B cell (primary cell): ENCODE results near the gene ACTL6B.

Source experiments
- CTCF ChIP-seq: fragments of 200-600 bp; IDR thresholded peaks from one replicate; pipeline ENCODE4 v1.8.0; 2022; ENCODE audit warnings: antibody characterized with exemption, mild to moderate bottlenecking
- EZH2 ChIP-seq: IDR thresholded peaks from 2 replicates; pipeline ENCODE4 v1.6.1; 2012; ENCODE audit warnings: borderline replicate concordance, low read depth, mild to moderate bottlenecking, moderate library complexity, low read length; ENCODE audit not compliant: insufficient read depth, poor library complexity, severe bottlenecking

DNA sequence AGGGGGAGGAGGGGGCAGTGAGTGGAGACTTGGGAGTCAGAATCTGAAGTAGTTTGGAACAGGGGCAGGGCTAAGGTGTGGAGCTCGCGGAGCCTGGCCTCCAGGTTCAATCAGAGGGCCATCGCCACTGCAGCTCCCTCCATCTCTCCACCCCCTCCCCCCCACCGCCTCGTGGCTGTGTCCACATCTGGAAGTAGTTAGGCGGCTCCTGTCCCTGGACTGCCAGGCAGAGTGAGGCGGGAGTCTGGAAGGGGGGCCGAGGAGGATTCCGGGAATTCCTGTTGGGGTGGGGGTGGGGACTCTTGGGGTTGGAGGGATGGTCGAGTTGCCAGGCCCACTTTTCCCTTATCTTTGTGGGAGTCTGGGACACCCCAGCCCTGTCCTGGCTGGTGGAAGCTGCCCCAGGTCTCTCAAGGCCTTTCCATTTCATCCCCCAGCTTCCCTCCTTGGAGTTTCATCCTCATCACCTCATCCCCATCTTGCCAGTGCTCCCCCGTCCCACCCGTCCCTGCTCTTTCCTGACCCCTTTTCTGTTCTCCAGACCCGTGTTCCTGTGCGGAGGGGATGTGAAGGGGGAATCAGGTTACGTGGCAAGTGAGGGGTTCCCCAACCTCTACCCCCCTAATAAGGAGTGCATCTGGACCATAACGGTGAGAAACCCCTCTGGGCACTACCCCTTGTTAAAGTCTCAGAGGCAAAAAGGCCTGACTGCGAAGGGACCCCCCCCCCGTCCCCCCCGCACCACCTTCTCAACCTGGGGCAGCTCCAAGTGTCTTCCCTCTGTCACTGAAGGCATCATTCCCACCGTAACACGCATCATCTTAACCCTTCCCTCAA, 53.1 kb downstream of the ACTL6B start:
- TF ChIP-seq CTCF (no peak), EZH2 (no peak)
